Stomach (tissue), 9 donors: ENCODE measurements around the gene LYPD6B. TPM values are rescaled to one million over a fixed set of nuclear protein-coding genes. Genes with fewer than 3 reads are reported as not detected.

Experiments used
- DNase-seq, 2 donors: peaks; one replicate each; pipeline versions ENCODE4 v3.0.0 to v3.0.0-alpha.2; 2013 to 2019
- H3K27ac ChIP-seq, 5 donors: fragments of 200-600 bp in 4 of 5; sonication (generic) in 4 of 5; one replicate each; pipeline ENCODE4 v1.5.1; 2013 to 2019; ENCODE audit warnings: mild to moderate bottlenecking in 1 of 5, moderate library complexity in 1 of 5
- H3K27me3 ChIP-seq, 3 donors: fragments of 200-600 bp; sonication (generic); one replicate each; pipeline ENCODE4 v1.5.1; 2017 to 2019; ENCODE audit warnings: mixed run types in 1 of 3
- H3K36me3 ChIP-seq, 4 donors: fragments of 200-600 bp; sonication (generic); 1 replicate in 3 of 4; 2 replicates in 1 of 4; pipeline ENCODE4 v1.5.1; 2016 to 2019
- H3K4me1 ChIP-seq, 4 donors: fragments of 200-600 bp; sonication (generic); one replicate each; pipeline ENCODE4 v1.5.1; 2016 to 2019
- H3K4me3 ChIP-seq, 4 donors: fragments of 200-600 bp; sonication (generic) in 3 of 4; one replicate each; pipeline ENCODE4 v1.5.1; 2016 to 2019; ENCODE audit warnings: mild to moderate bottlenecking in 1 of 4
- H3K9me3 ChIP-seq, 4 donors: fragments of 200-600 bp; sonication (generic); one replicate each; pipeline ENCODE4 v1.5.1; 2016 to 2019
- CTCF ChIP-seq, 7 experiments: fragments of 450-650 bp in 4 of 7; fragments of 200-600 bp in 3 of 7; sonication (generic) in 3 of 7; IDR thresholded peaks; one replicate each; pipeline ENCODE4 v1.5.1; 2016 to 2019; ENCODE audit warnings: antibody characterized with exemption in 7 of 7, control low read depth in 2 of 7, mild to moderate bottlenecking in 1 of 7
- EP300 ChIP-seq: sonication (generic); formaldehyde crosslinking; IDR thresholded peaks from one replicate; pipeline ENCODE4 v1.6.1; 2017; ENCODE audit warnings: antibody characterized with exemption
- POLR2A ChIP-seq, 4 donors: fragments of 450-650 bp; IDR thresholded peaks; one replicate each; pipeline ENCODE4 v1.6.1; 2016; ENCODE audit warnings: antibody characterized with exemption in 4 of 4, control low read depth in 2 of 4, mild to moderate bottlenecking in 1 of 4, moderate library complexity in 1 of 4
- POLR2AphosphoS5 ChIP-seq, 3 donors: sonication (generic); formaldehyde crosslinking; IDR thresholded peaks; one replicate each; pipeline ENCODE4 v1.6.1; 2016; ENCODE audit warnings: antibody characterized with exemption in 3 of 3
- WGBS, 5 donors: extraction: QIAGEN DNeasy Blood & Tissue Kit in 3 of 5; methylation state at CpG; one replicate each; pipeline versions ENCODE4 v1.1.5 to v1.1.7; 2013 to 2018; 5-methylcytosine and 5-hydroxymethylcytosine counted together
- intact Hi-C: fragments of 100-400 bp; cut with DNase I; formaldehyde crosslinking; loops from one replicate; pipeline ENCODE4 v1.15.1; 2023; ENCODE audit warnings: low total_unique reads
- polyA plus RNA-seq, 3 donors: library from polyadenylated mRNA; stranded (reverse); fragments of 200-250 nt; gene quantifications; one replicate each; pipeline ENCODE4 v1.2.3, GENCODE V29; 2013
- total RNA-seq, 5 donors: library from RNA; depleted of rRNA; stranded (reverse); fragments of >200 nt; gene quantifications; one replicate each; pipeline versions ENCODE4 v1.1.0 to v1.2.3, GENCODE V29; 2014 to 2016
- donor health status: healthy with polysubstance abuse.
- donor health status: Bipolar disorder and iron deficiency.
- donor health status: healthy.

The LYPD6B gene
- total and polyA plus RNA-seq, 8 donors, result 10.9 to 88.7 (median 20.5) TPM; not detected in 1

GRCh38 chr2:149049142-149049541 lies 10.6 kb downstream of the LYPD6B start:
- Histone ChIP-seq H3K36me3 (no peaks in the 10 kb centered on the region), H3K4me1 (no peaks in the 10 kb centered on the region), H3K27me3 (no peaks in the 10 kb centered on the region), H3K4me3 (no peak overlapping the region), H3K27ac (no peak overlapping the region), H3K9me3 (peaks cover 0 to 11% (median 4%) of the 10 kb centered on the region in 4 donors)
- TF ChIP-seq POLR2A (IDR thresholded peaks at IDR 0.05) (no peak), POLR2AphosphoS5 (IDR thresholded peaks at IDR 0.05) (no peak), EP300 (no peak)
- no peak for DNase-seq
- intact Hi-C loops, result no loop called here
- 84 to 94% (median 91%) methylated on average over 2 of the region's 2 CpGs for WGBS, 5 donors

- TF ChIP-seq POLR2AphosphoS5 (IDR thresholded peaks at IDR 0.05), result no peak
- no peak for TF ChIP-seq EP300
- no peak for TF ChIP-seq CTCF (IDR thresholded peaks at IDR 0.05)
- no peak for TF ChIP-seq POLR2A (IDR thresholded peaks at IDR 0.05)
- Histone ChIP-seq H3K36me3 (no peaks in the 10 kb centered on the region), H3K27me3 (no peaks in the 10 kb centered on the region), H3K27ac (no peak overlapping the region), H3K4me1 (no peaks in the 10 kb centered on the region), H3K4me3 (no peak overlapping the region), H3K9me3 (peaks cover 0 to 11% (median 4%) of the 10 kb centered on the region in 4 donors)
- 67 to 82% (median 70%) methylated on average over 6 of the region's 6 CpGs for WGBS, 5 donors
- DNase-seq, result no peak
- intact Hi-C loops, result no loop called here
These were observed 11.7 kb downstream of the LYPD6B start for GRCh38 chr2:149050188-149050587.

- intact Hi-C loops, result no loop called here
- Histone ChIP-seq H3K36me3 (no peaks in the 10 kb centered on the region), H3K27ac (no peak overlapping the region), H3K9me3 (no peaks in the 10 kb centered on the region), H3K4me1 (peaks cover 7 to 16% (median 12%) of the 10 kb centered on the region in 4 donors), H3K4me3 (no peak overlapping the region), H3K27me3 (no peaks in the 10 kb centered on the region)
- no peak for DNase-seq
- no peak for TF ChIP-seq POLR2A (IDR thresholded peaks at IDR 0.05)
- no peak for TF ChIP-seq CTCF (IDR thresholded peaks at IDR 0.05)
- no peak for TF ChIP-seq POLR2AphosphoS5 (IDR thresholded peaks at IDR 0.05)
- TF ChIP-seq EP300, result no peak
- 43 to 90% (median 83%) methylated on average over 1 of the region's 1 CpG for WGBS, 5 donors
These were observed 17.3 kb downstream of the LYPD6B start for GRCh38 chr2:149055751-149056150.

GRCh38 chr2:149056541-149057255 lies 18.2 kb downstream of the LYPD6B start:
- peaks cover 7 to 16% (median 12%) of the 10 kb centered on the region in 4 donors for H3K4me1 ChIP-seq
- no peaks in the 10 kb centered on the region for H3K27me3 ChIP-seq
- intact Hi-C loops, result no loop called here
- no peak for TF ChIP-seq CTCF (IDR thresholded peaks at IDR 0.05)
- no peak for TF ChIP-seq EP300
- no peak for TF ChIP-seq POLR2A (IDR thresholded peaks at IDR 0.05)
- no peak for TF ChIP-seq POLR2AphosphoS5 (IDR thresholded peaks at IDR 0.05)
- no peaks in the 10 kb centered on the region for H3K9me3 ChIP-seq
- H3K27ac ChIP-seq, result peak overlapping the region in 1 of 5 donors; percentile 52
- WGBS, 5 donors, result 74 to 77% (median 76%) methylated on average over 6 of the region's 6 CpGs
- H3K36me3 ChIP-seq, result no peaks in the 10 kb centered on the region
- DNase-seq, result no peak
- no peak overlapping the region for H3K4me3 ChIP-seq

- WGBS, 5 donors, result 11 to 38% (median 17%) methylated on average over 5 of the region's 5 CpGs
- DNase-seq, result no peak
- H3K4me1 ChIP-seq, result peaks cover 7 to 16% (median 12%) of the 10 kb centered on the region in 4 donors
- H3K27ac ChIP-seq, result peak overlapping the region in 1 of 5 donors; percentile 52
- no peaks in the 10 kb centered on the region for H3K27me3 ChIP-seq
- intact Hi-C loops, result no loop called here
- H3K4me3 ChIP-seq, result no peak overlapping the region
- no peak for TF ChIP-seq EP300
- no peak for TF ChIP-seq POLR2A (IDR thresholded peaks at IDR 0.05)
- no peak for TF ChIP-seq POLR2AphosphoS5 (IDR thresholded peaks at IDR 0.05)
- no peak for TF ChIP-seq CTCF (IDR thresholded peaks at IDR 0.05)
- H3K9me3 ChIP-seq, result no peaks in the 10 kb centered on the region
- no peaks in the 10 kb centered on the region for H3K36me3 ChIP-seq
These were observed 18.9 kb downstream of the LYPD6B start for GRCh38 chr2:149057401-149057800.
